Psoas muscle (tissue), 8 donors: ENCODE results near the gene EFHD2. TPM values are rescaled to one million over a fixed set of nuclear protein-coding genes. Genes with fewer than 3 reads are reported as not detected.
"Not testable (repeated sequence)": the region's sequence is repeated elsewhere in the genome, so short reads cannot be mapped to it uniquely, and the experiment has no call there.

Experiments used
- ATAC-seq, 4 donors: fragments of 200-7000 bp; cut with Tn5 transposase; one replicate each; pipeline ENCODE4 v1.9.1; 2020; ENCODE audit warnings: moderate library complexity in 3 of 4, mild to moderate bottlenecking in 2 of 4
- DNase-seq, 2 donors: peaks; one replicate each; pipeline ENCODE4 v3.0.0-alpha.2; 2020
- H3K27ac ChIP-seq: fragments of 200-600 bp; one replicate; pipeline ENCODE4 v1.8.0; 2022
- H3K27me3 ChIP-seq, 3 donors: fragments of 200-600 bp in 1 of 3; one replicate each; pipeline versions ENCODE4 v1.6.1 to v1.8.0; 2013 to 2022; ENCODE audit warnings: low read length in 2 of 3, mild to moderate bottlenecking in 2 of 3, moderate library complexity in 1 of 3; ENCODE audit not compliant: insufficient read depth in 3 of 3
- H3K36me3 ChIP-seq, 2 donors: fragments of 200-600 bp in 1 of 2; one replicate each; pipeline versions ENCODE4 v1.6.1 to v1.8.0; 2013 to 2022; ENCODE audit warnings: low read depth in 1 of 2, mild to moderate bottlenecking in 1 of 2, moderate library complexity in 1 of 2; ENCODE audit not compliant: insufficient read depth in 1 of 2
- H3K4me1 ChIP-seq: fragments of 200-600 bp; one replicate; pipeline ENCODE4 v1.8.0; 2022
- H3K4me3 ChIP-seq: fragments of 200-600 bp; one replicate; pipeline ENCODE4 v1.8.0; 2022; ENCODE audit warnings: mild to moderate bottlenecking
- H3K9me3 ChIP-seq: fragments of 200-600 bp; one replicate; pipeline ENCODE4 v1.8.0; 2022
- CTCF ChIP-seq: fragments of 200-600 bp; IDR thresholded peaks from one replicate; pipeline ENCODE4 v1.8.0; 2022; ENCODE audit warnings: antibody characterized with exemption
- WGBS, 3 donors: extraction: QIAGEN DNeasy Blood & Tissue Kit; methylation state at CpG; one replicate each; pipeline versions ENCODE4 v1.1.6 to v1.1.7; 2013; 5-methylcytosine and 5-hydroxymethylcytosine counted together
- intact Hi-C, 2 donors: fragments of 100-400 bp; cut with DNase I; formaldehyde crosslinking; loops; one replicate each; pipeline versions ENCODE4 v1.11.0 to v1.14.2; 2022
- polyA plus RNA-seq, 3 donors: library from polyadenylated mRNA; stranded (reverse); fragments of 200-250 nt; gene quantifications; one replicate each; pipeline ENCODE4 v1.2.3, GENCODE V29; 2013
- total RNA-seq, 4 donors: library from RNA; stranded (reverse); fragmentation: NEBNext Ultra II Directional in 2 of 4; extraction: Animal tissue kit (Norgen Biotek cat#: 25700) in 2 of 4; gene quantifications; one replicate each; pipeline versions ENCODE4 v1.2.1 to v1.2.4, GENCODE V29; 2021 to 2023
- donor health status: healthy with polysubstance abuse.
- donor health status: DM: no; HTN: no; CAD: no; lungs with moderate emphysema.
- donor health status: Bipolar disorder and iron deficiency.
- donor health status: healthy.
- donor health status: DM: yes; HTN: yes; CAD: no.
- donor health status: DM: no; HTN: no; CAD: no.
- donor health status: DM: no; HTN: no; CAD: no.
- donor health status: DM: yes; HTN: yes; CAD: no.

Gene EFHD2
- total and polyA plus RNA-seq, 7 donors, result 2.3 to 6.9 (median 5.4) TPM

DNA sequence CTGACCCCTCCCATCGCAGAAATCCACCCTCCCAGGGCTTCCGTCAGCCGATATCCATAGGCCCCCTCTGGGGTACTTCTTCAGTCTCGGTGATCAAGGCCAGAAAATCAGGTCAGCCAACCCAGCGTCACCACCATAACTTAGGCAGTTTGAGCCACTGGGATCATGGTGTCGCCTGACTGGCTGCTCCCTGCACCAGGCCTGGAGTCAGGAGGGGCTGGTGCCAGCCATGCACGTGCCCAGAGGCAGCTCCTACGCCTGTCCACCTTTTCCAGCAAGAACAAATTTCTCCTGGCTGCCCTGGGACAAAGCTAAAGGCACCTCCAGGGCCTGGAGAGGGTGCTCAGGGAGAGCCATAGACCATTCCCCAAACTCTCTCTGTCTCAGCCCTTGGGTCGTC is 23.8 kb downstream of the EFHD2 start:
- Histone ChIP-seq H3K36me3 (no peaks in the 10 kb centered on the region), H3K4me3 (no peak overlapping the region), H3K27me3 (no peaks in the 10 kb centered on the region), H3K27ac (no peak overlapping the region), H3K9me3 (no peaks in the 10 kb centered on the region), H3K4me1 (no peaks in the 10 kb centered on the region)
- 86 to 90% (median 87%) methylated on average over 9 of the region's 9 CpGs for WGBS, 3 donors
- DNase-seq (no peak), ATAC-seq (no peak)
- intact Hi-C loops, result loop anchor here in 1 of 2 donors (10.0 kb wide), 1 partner anchor 309 kb away; no protein-coding TSS in a partner anchor
- TF ChIP-seq CTCF, result no peak

- not testable (repeated sequence) for H3K4me1 ChIP-seq, H3K9me3 ChIP-seq, ATAC-seq, H3K27ac ChIP-seq, DNase-seq, H3K27me3 ChIP-seq, H3K36me3 ChIP-seq, H3K4me3 ChIP-seq
- 73 to 78% (median 78%) methylated on average over 8 of the region's 8 CpGs for WGBS, 3 donors
- intact Hi-C loops, result loop anchor here in 1 of 2 donors (10.0 kb wide), 1 partner anchor 310 kb away; no protein-coding TSS in a partner anchor
These were observed 25.1 kb downstream of the EFHD2 start for GRCh38 chr1:15434739-15435138.

DNA sequence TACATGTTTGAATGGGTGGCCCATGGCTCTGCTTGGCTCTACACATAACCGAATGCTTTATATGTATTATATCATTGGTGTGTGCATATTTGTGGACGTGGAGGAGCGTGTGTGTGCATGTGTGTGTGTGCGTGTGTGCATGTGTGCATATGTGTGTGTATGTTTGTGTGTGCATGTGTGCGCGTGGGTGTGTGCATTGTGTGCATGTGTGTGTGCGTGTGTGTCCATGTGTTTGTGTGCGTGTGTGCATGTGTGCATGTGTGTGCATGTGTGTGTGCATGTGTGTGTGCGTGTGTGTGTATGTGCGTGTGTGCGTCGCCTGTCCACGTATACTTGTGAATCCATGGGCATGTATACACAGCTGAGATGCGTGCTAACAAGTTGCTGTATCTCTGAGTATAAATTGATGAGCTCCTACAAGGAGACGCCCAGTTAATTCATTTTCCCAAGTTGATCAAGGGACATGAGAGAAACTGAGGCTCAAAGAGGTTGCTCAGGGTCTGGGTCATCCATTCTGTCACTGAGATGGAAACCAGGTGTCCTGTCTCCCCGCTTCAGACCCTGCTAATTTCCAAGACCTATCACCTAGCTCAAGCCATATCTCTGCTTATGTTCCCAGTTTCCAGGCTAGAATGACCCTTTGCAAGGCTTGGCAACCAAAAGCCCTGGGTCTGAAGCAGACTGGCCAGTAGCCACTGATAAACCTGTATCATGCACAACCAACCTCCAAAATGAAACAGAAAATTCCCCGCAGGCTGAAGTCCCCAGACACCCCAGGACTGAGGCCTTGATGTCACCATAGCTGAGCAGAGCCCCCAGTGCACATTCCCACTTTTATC is 25.8 kb downstream of the EFHD2 start:
- H3K27ac ChIP-seq, result no peak overlapping the region
- H3K36me3 ChIP-seq, result no peaks in the 10 kb centered on the region
- H3K27me3 ChIP-seq, result no peaks in the 10 kb centered on the region
- DNase-seq, result no peak
- H3K4me1 ChIP-seq, result no peaks in the 10 kb centered on the region
- TF ChIP-seq CTCF, result no peak
- intact Hi-C loops, result loop anchor here in 1 of 2 donors (10.0 kb wide), 1 partner anchor 311 kb away; no protein-coding TSS in a partner anchor
- no peak overlapping the region for H3K4me3 ChIP-seq
- H3K9me3 ChIP-seq, result no peaks in the 10 kb centered on the region
- 96 to 98% (median 96%) methylated on average over 17 of the region's 17 CpGs for WGBS, 3 donors
- ATAC-seq, result no peak

DNA sequence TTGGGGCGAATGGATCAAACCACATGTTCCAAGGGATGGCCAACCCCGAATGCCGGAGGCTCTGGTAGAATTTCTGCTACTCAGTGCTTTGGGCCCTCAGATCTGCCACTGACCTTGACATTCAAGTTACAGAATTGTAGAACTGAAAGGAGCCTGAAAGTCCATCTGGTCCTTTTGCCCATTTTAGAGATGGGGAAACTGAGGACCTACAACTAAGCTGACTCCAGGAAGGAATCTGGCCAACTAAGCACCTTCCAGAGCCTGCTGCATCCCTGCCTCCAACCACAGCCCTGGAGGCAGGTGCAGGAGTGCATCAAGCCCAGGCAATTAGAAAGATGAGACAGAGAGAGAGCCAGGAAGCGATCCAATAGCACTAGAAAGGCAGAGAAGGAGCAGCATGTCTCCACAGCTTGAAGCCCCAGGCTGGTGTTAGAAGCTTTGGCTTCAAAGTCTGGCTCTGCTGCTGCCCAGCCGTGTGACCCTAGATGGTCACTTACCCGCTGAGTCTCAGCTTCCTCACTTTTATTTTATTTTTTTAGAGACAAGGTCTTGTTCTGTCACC is 27.3 kb downstream of the EFHD2 start:
- Histone ChIP-seq H3K4me1 (no peaks in the 10 kb centered on the region), H3K27me3 (no peaks in the 10 kb centered on the region), H3K9me3 (no peaks in the 10 kb centered on the region), H3K36me3 (no peaks in the 10 kb centered on the region), H3K27ac (no peak overlapping the region), H3K4me3 (no peak overlapping the region)
- TF ChIP-seq CTCF, result no peak
- WGBS, 3 donors, result 95 to 98% (median 98%) methylated on average over 6 of the region's 6 CpGs
- ATAC-seq, result no peak
- intact Hi-C loops, result loop anchor here in 1 of 2 donors (10.0 kb wide), 1 partner anchor 312 kb away; no protein-coding TSS in a partner anchor
- DNase-seq, result no peak

GRCh38 chr1:15439325-15439724 is 29.6 kb downstream of the EFHD2 start:
- no peaks in the 10 kb centered on the region for H3K9me3 ChIP-seq
- H3K27me3 ChIP-seq, result no peaks in the 10 kb centered on the region
- no peak overlapping the region for H3K27ac ChIP-seq
- DNase-seq, result no peak
- intact Hi-C loops, result loop anchor here in 1 of 2 donors (10.0 kb wide), 1 partner anchor 315 kb away; no protein-coding TSS in a partner anchor
- no peak overlapping the region for H3K4me3 ChIP-seq
- ATAC-seq, result no peak
- WGBS, 3 donors, result 93 to 97% (median 95%) methylated on average over 14 of the region's 14 CpGs
- H3K4me1 ChIP-seq, result no peaks in the 10 kb centered on the region
- no peaks in the 10 kb centered on the region for H3K36me3 ChIP-seq
- TF ChIP-seq CTCF, result no peak
